NCI-H146 treated with DMSO at 0.1 percent for 48 hours (cell line): ENCODE measurements around the gene CHTOP.
"Not testable (repeated sequence)": the region's sequence is repeated elsewhere in the genome, so short reads cannot be mapped to it uniquely, and the experiment has no call there.

Experiments used
- DNase-seq: peaks from one replicate; lab custom pipeline; 2025; ENCODE audit not compliant: unreplicated experiment; lab: John Stamatoyannopoulos, UW

CHTOP gene

DNA sequence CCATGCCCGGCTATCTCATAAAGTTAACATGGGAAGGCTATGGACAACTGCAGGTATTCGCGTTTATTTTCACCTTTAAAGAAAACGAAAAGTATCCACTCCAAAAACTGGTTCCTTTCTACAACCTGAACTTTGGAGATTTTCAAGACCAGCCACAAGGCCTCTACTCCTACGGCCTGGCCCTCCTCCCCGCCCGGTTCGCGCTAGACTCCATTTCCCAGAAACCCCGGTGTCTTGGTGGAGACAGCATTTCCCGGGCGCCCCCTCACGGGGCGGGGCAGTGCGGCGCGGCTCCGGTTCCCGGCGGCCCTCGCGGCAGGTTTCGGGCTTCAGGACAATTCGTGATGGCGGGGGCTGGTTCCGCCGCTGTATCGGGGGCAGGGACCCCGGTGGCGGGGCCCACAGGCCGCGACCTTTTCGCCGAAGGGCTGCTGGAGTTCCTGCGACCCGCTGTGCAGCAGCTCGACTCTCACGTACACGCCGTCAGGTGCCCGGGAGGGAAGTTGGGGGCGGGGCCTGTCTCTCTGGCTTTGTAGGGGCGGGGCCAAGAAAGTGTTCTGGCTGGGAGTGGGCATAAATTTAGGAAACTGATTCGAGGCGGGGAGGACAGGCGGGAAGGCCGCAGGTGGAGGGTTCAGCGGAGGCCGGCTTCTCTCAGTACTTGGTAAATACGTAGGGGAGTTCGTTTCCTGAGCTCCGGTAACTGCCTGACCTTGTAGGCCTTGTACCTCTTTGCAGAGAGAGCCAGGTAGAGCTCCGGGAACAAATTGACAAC is 24.7 kb downstream of the CHTOP start, which contains the start of gene SNAPIN:
Gene SNAPIN, plus strand, starts transcription at position 304 of the 775 bp plus-strand sequence. Its CDS starts 41 bp downstream, at position 345.
- DNase-seq: peak; percentile 82

- DNase-seq: no peak
Measured at GRCh38 chr1:153659175-153659534, 25.3 kb downstream of the CHTOP start.

DNA sequence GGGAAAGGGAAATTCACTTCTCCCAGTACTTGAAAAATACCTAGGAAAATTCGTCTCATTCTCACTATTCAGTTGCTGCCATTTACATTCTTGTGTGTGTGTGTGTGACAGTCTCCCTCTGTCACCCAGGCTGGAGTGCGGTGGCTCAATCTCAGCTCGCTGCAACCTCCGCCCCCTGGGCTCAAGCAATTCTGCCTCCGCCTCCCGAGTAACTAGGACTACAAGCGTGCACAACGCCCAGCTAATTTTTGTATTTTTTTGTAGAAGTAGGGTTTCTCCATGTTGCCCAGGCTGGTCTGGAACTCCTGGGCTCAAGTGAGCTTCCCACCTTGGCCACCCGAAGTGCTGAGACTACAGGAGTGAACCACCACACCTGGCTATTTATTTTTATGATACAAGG is 25.8 kb downstream of the CHTOP start:
- DNase-seq: no peak

- no peak for DNase-seq
Measured at GRCh38 chr1:153661111-153661708, 27.3 kb downstream of the CHTOP start.

GRCh38 chr1:153662269-153662668 is 28.4 kb downstream of the CHTOP start:
- DNase-seq: no peak

- DNase-seq: no peak
Measured at GRCh38 chr1:153663211-153663610, 29.3 kb downstream of the CHTOP start.

DNA sequence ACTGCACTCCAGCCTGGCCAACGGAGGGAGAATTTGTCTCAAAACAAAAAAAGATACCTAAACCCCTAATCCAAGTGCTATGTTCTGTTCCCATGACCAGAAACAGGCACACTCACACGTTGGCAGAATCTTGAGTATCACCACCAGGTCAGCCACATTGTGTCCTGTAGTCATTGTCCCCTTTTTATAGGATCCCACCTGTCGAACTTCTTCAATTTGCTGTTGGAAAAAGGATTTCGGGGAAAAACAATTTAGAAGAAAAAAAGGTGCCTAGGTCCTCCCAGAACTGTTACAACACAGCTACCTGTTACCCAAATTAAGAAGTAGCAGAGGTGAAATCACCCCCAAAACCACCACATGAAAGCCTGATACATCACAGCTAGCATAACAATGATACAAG is 33.6 kb downstream of the CHTOP start:
- no peak for DNase-seq

GRCh38 chr1:153668672-153669071 is 34.8 kb downstream of the CHTOP start:
- DNase-seq: not testable (repeated sequence)

- DNase-seq: no peak
Measured at GRCh38 chr1:153669606-153670005, 35.7 kb downstream of the CHTOP start.

- DNase-seq: no peak
Measured at GRCh38 chr1:153670257-153670858, 36.5 kb downstream of the CHTOP start.

DNA sequence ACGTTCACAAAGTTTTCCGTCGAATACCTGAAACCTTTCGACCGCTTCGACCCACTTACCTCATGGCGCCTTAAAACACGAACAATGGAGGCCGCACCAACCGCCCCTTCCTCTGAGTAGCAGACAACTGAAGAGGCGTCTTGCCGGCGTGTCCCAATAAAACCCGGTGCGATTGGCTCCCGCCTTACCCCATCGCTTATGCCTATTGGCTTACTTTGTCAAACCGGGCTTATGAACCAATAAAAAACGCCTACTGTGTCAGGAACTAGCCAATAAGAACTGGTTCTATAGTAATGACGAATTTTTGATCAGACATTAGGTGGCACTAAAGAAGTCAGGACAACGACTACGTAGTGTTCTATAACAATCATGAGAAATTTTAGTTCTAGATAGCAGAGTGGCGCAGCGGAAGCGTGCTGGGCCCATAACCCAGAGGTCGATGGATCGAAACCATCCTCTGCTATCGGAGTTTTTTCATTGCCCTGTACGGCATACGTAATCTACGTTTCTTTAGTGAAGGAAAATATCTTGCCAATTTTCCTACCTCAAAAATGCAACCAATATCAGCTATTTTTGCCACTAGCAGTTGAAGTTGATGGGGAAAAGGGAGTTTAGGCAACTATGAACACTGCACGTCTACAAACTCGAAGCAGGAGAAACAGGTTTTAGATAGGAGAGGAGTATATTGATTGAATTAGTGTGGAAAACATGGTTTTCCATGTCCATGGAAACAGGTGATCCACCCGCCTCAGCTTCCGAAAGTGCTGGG is 37.2 kb downstream of the CHTOP start, which contains the start of gene ILF2:
Gene ILF2, minus strand, starts transcription at position 135 of the 769 bp plus-strand sequence. Its CDS starts 71 bp downstream, at position 64.
- peak; percentile 99 for DNase-seq

GRCh38 chr1:153671628-153672353 is 37.9 kb downstream of the CHTOP start:
- DNase-seq: not testable (repeated sequence)

- DNase-seq: no peak
Measured at GRCh38 chr1:153673511-153673910, 39.6 kb downstream of the CHTOP start.

- peak; percentile 10 for DNase-seq
Measured at GRCh38 chr1:153677718-153678518, 44.1 kb downstream of the CHTOP start.

DNA sequence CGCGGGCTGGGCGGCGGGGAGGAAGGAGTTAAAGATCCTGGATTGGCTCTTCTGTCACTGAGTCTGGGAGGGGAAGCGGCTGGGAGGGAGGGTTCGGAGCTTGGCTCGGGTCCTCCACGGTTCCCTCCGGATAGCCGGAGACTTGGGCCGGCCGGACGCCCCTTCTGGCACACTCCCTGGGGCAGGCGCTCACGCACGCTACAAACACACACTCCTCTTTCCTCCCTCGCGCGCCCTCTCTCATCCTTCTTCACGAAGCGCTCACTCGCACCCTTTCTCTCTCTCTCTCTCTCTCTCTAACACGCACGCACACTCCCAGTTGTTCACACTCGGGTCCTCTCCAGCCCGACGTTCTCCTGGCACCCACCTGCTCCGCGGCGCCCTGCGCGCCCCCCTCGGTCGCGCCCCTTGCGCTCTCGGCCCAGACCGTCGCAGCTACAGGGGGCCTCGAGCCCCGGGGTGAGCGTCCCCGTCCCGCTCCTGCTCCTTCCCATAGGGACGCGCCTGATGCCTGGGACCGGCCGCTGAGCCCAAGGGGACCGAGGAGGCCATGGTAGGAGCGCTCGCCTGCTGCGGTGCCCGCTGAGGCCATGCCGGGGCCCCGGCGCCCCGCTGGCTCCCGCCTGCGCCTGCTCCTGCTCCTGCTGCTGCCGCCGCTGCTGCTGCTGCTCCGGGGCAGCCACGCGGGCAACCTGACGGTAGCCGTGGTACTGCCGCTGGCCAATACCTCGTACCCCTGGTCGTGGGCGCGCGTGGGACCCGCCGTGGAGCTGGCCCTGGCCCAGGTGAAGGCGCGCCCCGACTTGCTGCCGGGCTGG is 44.9 kb downstream of the CHTOP start, which contains the start of gene NPR1:
Gene NPR1, plus strand, starts transcription at position 170 of the 818 bp plus-strand sequence. Its CDS starts 421 bp downstream, at position 591.
- DNase-seq: no peak

GRCh38 chr1:153679337-153680119 is 45.7 kb downstream of the CHTOP start:
- DNase-seq: no peak

- DNase-seq: no peak
Measured at GRCh38 chr1:153680120-153680403, 46.2 kb downstream of the CHTOP start.

DNA sequence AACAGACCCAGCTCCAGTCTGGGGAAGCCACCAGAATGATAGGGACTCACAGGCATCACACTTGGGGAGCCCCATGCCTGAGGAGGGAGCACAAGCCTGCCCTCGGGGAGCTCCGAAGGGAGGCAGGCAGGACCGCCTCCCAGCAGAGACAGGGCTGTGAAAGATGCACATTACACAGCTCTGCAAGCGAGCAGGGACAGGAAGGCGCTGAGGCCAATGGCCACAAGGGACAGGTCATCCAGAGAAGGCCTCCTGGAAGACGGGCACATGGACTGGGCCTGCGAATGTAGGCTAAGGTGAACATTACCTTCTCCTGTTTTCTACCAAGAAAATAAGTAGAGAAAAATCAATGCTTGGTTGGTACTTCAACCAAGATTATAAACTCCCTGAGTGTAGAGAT is 48.9 kb downstream of the CHTOP start:
- DNase-seq: no peak
